H1 (cell line): ENCODE data around the gene IL1RL1. TPM values are rescaled to one million over a fixed set of nuclear protein-coding genes. Genes with fewer than 3 reads are reported as not detected.

ENCODE experiments used
- CTCF ChIA-PET: fragments of 300-600 bp; sonication (Branson Sonifier 250); formaldehyde crosslinking; loops from one replicate; lab custom pipeline; 2021; ENCODE audit not compliant: partially characterized antibody; lab: Charles Lee
- POLR2A ChIA-PET: fragments of 300-600 bp; sonication (Branson Sonifier 250); formaldehyde crosslinking; loops from one replicate; lab custom pipeline; 2021; ENCODE audit warnings: inconsistent platforms; ENCODE audit not compliant: partially characterized antibody; lab: Charles Lee
- DNase-seq, 2 experiments: peaks; one replicate each; pipeline versions ENCODE4 v3.0.0 to v3.0.0-alpha.2; 2010 to 2022; ENCODE audit warnings: low spot score in 2 of 2, low read depth in 1 of 2, mixed read lengths in 1 of 2
- FAIRE-seq: peaks from 2 replicates; lab custom pipeline; 2011; peaks lifted over from hg19 to GRCh38; lab: Jason Lieb, UNC
- H2AFZ ChIP-seq: 2 replicates; pipeline ENCODE4 v1.8.1; 2012; ENCODE audit warnings: low read length, inconsistent platforms
- H2AK5ac ChIP-seq: 2 replicates; pipeline ENCODE4 v1.6.1; 2013; ENCODE audit warnings: low read depth, low read length
- H2BK120ac ChIP-seq: replicated peaks from 2 replicates; pipeline ENCODE3; 2013; ENCODE audit warnings: low read depth, low read length, inconsistent platforms
- H2BK12ac ChIP-seq: 2 replicates; pipeline ENCODE4 v1.6.1; 2013; ENCODE audit warnings: low read depth, low read length
- H2BK15ac ChIP-seq: 2 replicates; pipeline ENCODE4 v1.6.1; 2013; ENCODE audit warnings: low read length
- H2BK20ac ChIP-seq: 2 replicates; pipeline ENCODE4 v1.6.1; 2013; ENCODE audit warnings: low read length
- H2BK5ac ChIP-seq: 2 replicates; pipeline ENCODE4 v1.6.1; 2013; ENCODE audit warnings: low read depth, low read length
- H3K14ac ChIP-seq: 2 replicates; pipeline ENCODE4 v1.6.1; 2013; ENCODE audit warnings: inconsistent platforms; ENCODE audit not compliant: insufficient read length
- H3K18ac ChIP-seq: 2 replicates; pipeline ENCODE4 v1.6.1; 2013; ENCODE audit warnings: low read length; ENCODE audit errors: extremely low read depth
- H3K23ac ChIP-seq: 2 replicates; pipeline ENCODE4 v1.6.1; 2013; ENCODE audit warnings: inconsistent platforms; ENCODE audit not compliant: insufficient read length
- H3K23me2 ChIP-seq: 2 replicates; pipeline ENCODE4 v1.6.1; 2013; ENCODE audit warnings: low read depth, low read length
- H3K27ac ChIP-seq: 2 replicates; pipeline ENCODE4 v1.6.1; 2011; ENCODE audit warnings: low read depth, low read length, inconsistent platforms
- H3K27me3 ChIP-seq, 4 experiments: replicated peaks in 1 of 4; 1 replicate in 1 of 4; 2 replicates in 3 of 4; pipeline versions ENCODE4 v1.6.1 to v1.8.1; 2011 to 2013; ENCODE audit warnings: low read length in 3 of 4, mild to moderate bottlenecking in 3 of 4, inconsistent platforms in 2 of 4, mixed read lengths in 2 of 4, moderate library complexity in 1 of 4; ENCODE audit not compliant: control insufficient read depth in 3 of 4, insufficient read depth in 3 of 4; ENCODE audit errors: extremely low read depth in 1 of 4
- H3K36me3 ChIP-seq, 4 experiments: 2 replicates each; pipeline versions ENCODE4 v1.6.1 to v1.8.1; 2011 to 2013; ENCODE audit warnings: mild to moderate bottlenecking in 4 of 4, low read length in 3 of 4, moderate library complexity in 2 of 4, control low read depth in 1 of 4, inconsistent platforms in 1 of 4; ENCODE audit not compliant: insufficient read depth in 4 of 4, control insufficient read depth in 2 of 4
- H3K4ac ChIP-seq: replicated peaks from 2 replicates; pipeline ENCODE3; 2013; ENCODE audit warnings: low read length, low read depth, mixed read lengths, inconsistent platforms; ENCODE audit not compliant: insufficient read length
- H3K4me1 ChIP-seq, 4 experiments: replicated peaks in 1 of 4; 1 replicate in 1 of 4; 2 replicates in 3 of 4; pipeline versions ENCODE4 v1.6.1 to v1.8.1; 2011 to 2013; ENCODE audit warnings: low read length in 3 of 4, inconsistent platforms in 2 of 4, mixed read lengths in 1 of 4; ENCODE audit not compliant: insufficient read depth in 4 of 4, control insufficient read depth in 3 of 4
- H3K4me2 ChIP-seq, 2 experiments: 2 replicates each; pipeline versions ENCODE4 v1.6.1 to v1.8.1; 2011 to 2013; ENCODE audit warnings: low read depth in 2 of 2, low read length in 2 of 2, control low read depth in 1 of 2, inconsistent platforms in 1 of 2, mild to moderate bottlenecking in 1 of 2; ENCODE audit not compliant: insufficient read depth in 1 of 2
- H3K4me3 ChIP-seq, 4 experiments: fragments of 200-600, 300-600 bp in 1 of 4; sonication (generic), shearing (Covaris generic), sonication (Bioruptor Twin) in 1 of 4; 2 replicates each; pipeline versions ENCODE4 v1.5.1 to v1.8.1; 2011 to 2016; ENCODE audit warnings: low read length in 4 of 4, low read depth in 3 of 4, control low read depth in 2 of 4, inconsistent platforms in 2 of 4, mild to moderate bottlenecking in 2 of 4, mixed read lengths in 1 of 4, moderate library complexity in 1 of 4; ENCODE audit not compliant: insufficient read depth in 2 of 4; ENCODE audit errors: extremely low read depth in 1 of 4
- H3K56ac ChIP-seq: replicated peaks from 2 replicates; pipeline ENCODE3; 2013; ENCODE audit warnings: low read depth, mild to moderate bottlenecking, mixed read lengths, low read length, inconsistent platforms; ENCODE audit not compliant: insufficient read length
- H3K79me1 ChIP-seq: 2 replicates; pipeline ENCODE4 v1.6.1; 2013; ENCODE audit warnings: low read depth, low read length, control low read depth
- H3K79me2 ChIP-seq, 2 experiments: 2 replicates each; pipeline versions ENCODE4 v1.6.1 to v1.8.1; 2012 to 2013; ENCODE audit warnings: low read length in 2 of 2, mild to moderate bottlenecking in 2 of 2, inconsistent platforms in 1 of 2; ENCODE audit not compliant: insufficient read depth in 2 of 2, control insufficient read depth in 1 of 2
- H3K9ac ChIP-seq, 4 experiments: replicated peaks in 1 of 4; 1 replicate in 1 of 4; 2 replicates in 3 of 4; pipeline versions ENCODE4 v1.6.1 to v1.8.1; 2011 to 2013; ENCODE audit warnings: low read depth in 3 of 4, low read length in 3 of 4, control low read depth in 2 of 4, mild to moderate bottlenecking in 2 of 4, moderate library complexity in 2 of 4, inconsistent platforms in 1 of 4; ENCODE audit errors: extremely low read depth in 1 of 4
- H3K9me3 ChIP-seq, 2 experiments: 2 replicates each; pipeline versions ENCODE4 v1.6.1 to v1.8.1; 2012 to 2013; ENCODE audit warnings: mild to moderate bottlenecking in 2 of 2, moderate library complexity in 2 of 2, control low read depth in 1 of 2, inconsistent platforms in 1 of 2, low read depth in 1 of 2, low read length in 1 of 2, mixed read lengths in 1 of 2; ENCODE audit not compliant: insufficient read depth in 2 of 2
- H4K20me1 ChIP-seq, 2 experiments: replicated peaks in 1 of 2; 2 replicates each; pipeline versions ENCODE3 to v1.8.1; 2011 to 2013; ENCODE audit warnings: inconsistent platforms in 2 of 2, low read length in 2 of 2, mild to moderate bottlenecking in 1 of 2; ENCODE audit not compliant: insufficient read depth in 2 of 2, control insufficient read depth in 1 of 2
- H4K5ac ChIP-seq: 2 replicates; pipeline ENCODE4 v1.6.1; 2013; ENCODE audit warnings: low read length, low read depth, mixed read lengths, inconsistent platforms; ENCODE audit not compliant: insufficient read length
- H4K8ac ChIP-seq: 2 replicates; pipeline ENCODE4 v1.8.0; 2013; ENCODE audit warnings: mild to moderate bottlenecking, moderate library complexity, low read length, inconsistent platforms; ENCODE audit not compliant: insufficient read depth; ENCODE audit errors: extremely low read depth
- H4K91ac ChIP-seq: replicated peaks from 2 replicates; pipeline ENCODE3; 2013; ENCODE audit warnings: low read length, mixed read lengths, inconsistent platforms; ENCODE audit not compliant: insufficient read length
- ZNF274 ChIP-seq: IDR thresholded peaks from 2 replicates; pipeline ENCODE4 v1.7.0; 2012; ENCODE audit warnings: low read length, borderline replicate concordance; ENCODE audit errors: extremely low read depth
- WGBS, 2 experiments: shearing (Covaris generic) in 1 of 2; methylation state at CpG; one replicate each; pipeline versions ENCODE4 v1.1.6 to v1.1.7; 2013 to 2015; ENCODE audit warnings: low lambda C conversion rate in 2 of 2, mixed read lengths in 2 of 2, inconsistent platforms in 1 of 2, low coverage in 1 of 2, missing lambda C conversion rate in 1 of 2; ENCODE audit not compliant: insufficient replicate concordance in 2 of 2, insufficient coverage in 1 of 2, insufficient read length in 1 of 2; ENCODE audit errors: extremely low coverage in 1 of 2, missing lambda C conversion rate in 1 of 2; 5-methylcytosine and 5-hydroxymethylcytosine counted together
- polyA plus RNA-seq, 7 experiments: library from polyadenylated mRNA; depleted of rRNA in 3 of 7; stranded (reverse) in 5 of 7; unstranded in 2 of 7; fragments of >200 nt in 5 of 7; fragments of 200-250 nt in 2 of 7; gene quantifications; 1 replicate in 5 of 7; 2 replicates in 1 of 7; 4 replicates in 1 of 7; pipeline versions ENCODE4 v1.2.1 to v1.2.3, GENCODE V29; 2011 to 2013; ENCODE audit warnings: missing spikeins in 2 of 7, mixed read lengths in 2 of 7
- total RNA-seq: library from RNA; stranded (reverse); fragmentation: NEBNext Ultra II Directional; extraction: Animal tissue kit (Norgen Biotek cat#: 25700); gene quantifications from 2 replicates; pipeline ENCODE4 v1.2.1, GENCODE V29; 2021

The IL1RL1 gene
- total and polyA plus RNA-seq, 2 of the 8 experiments (the other 6 are each of a cell fraction or from before 2014, with no cell fraction given): not detected

DNA sequence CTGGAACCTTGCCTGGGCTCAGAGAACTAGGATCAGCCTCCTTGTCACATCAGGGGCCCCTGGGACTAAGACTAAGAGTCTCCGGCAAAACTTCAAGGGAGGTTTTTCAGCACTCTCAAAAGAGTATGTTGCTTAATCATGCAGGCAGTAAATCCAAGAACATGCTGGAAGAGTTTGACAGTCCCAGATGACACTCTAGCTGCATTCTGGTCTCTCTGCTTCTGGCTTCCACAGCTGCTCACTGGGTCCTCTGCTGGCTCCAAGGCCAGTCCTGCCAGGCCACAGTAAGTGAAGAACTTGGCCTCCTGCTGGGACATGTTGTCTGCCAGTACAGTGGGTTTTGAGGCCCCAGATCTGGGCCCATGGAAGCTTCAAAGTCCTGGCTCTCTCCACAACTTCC, 45.2 kb upstream of the IL1RL1 start:
- no peaks in the 10 kb centered on the region for H3K36me3 ChIP-seq
- H3K18ac ChIP-seq: no peak overlapping the region
- H2AFZ ChIP-seq: no peak overlapping the region
- no peak overlapping the region for H3K27ac ChIP-seq
- no peak overlapping the region for H4K91ac ChIP-seq
- no peak overlapping the region for H3K23ac ChIP-seq
- no peaks in the 10 kb centered on the region for H3K79me2 ChIP-seq
- H2BK120ac ChIP-seq: no peak overlapping the region
- H4K20me1 ChIP-seq: no peaks in the 10 kb centered on the region
- H4K8ac ChIP-seq: no peak overlapping the region
- no peak overlapping the region for H2BK15ac ChIP-seq
- H3K79me1 ChIP-seq: no peaks in the 10 kb centered on the region
- DNase-seq (no peak), FAIRE-seq (no peak)
- H3K4me2 ChIP-seq: no peak overlapping the region
- no peak overlapping the region for H3K4ac ChIP-seq
- no peak overlapping the region for H2BK5ac ChIP-seq
- H3K23me2 ChIP-seq: peaks cover 3% of the 10 kb centered on the region; the same call in 1 of the 2 replicates
- H4K5ac ChIP-seq: no peak overlapping the region
- H2BK20ac ChIP-seq: no peak overlapping the region
- H3K4me3 ChIP-seq: no peak overlapping the region
- ChIA-PET POLR2A (no interaction called here), CTCF (interaction anchor here (1.1 to 1.6 kb wide), 2 partner anchors 15 to 21 kb away, joined by 3 to 9 read pairs; no protein-coding TSS in a partner anchor)
- H3K9ac ChIP-seq: no peak overlapping the region
- H3K27me3 ChIP-seq: no peaks in the 10 kb centered on the region
- no peaks in the 10 kb centered on the region; a peak in 1 of 7 replicates for H3K4me1 ChIP-seq
- no peak overlapping the region for H3K14ac ChIP-seq
- WGBS, 2 experiments: 88% methylated on average over 1 of the region's 1 CpG; no CpG with 5 or more reads in 1 of the 2 experiments
- H2BK12ac ChIP-seq: no peak overlapping the region
- no peak overlapping the region for H2AK5ac ChIP-seq
- no peaks in the 10 kb centered on the region for H3K9me3 ChIP-seq
- TF ChIP-seq ZNF274: no peak
- no peak overlapping the region for H3K56ac ChIP-seq
